NCI-H2171 (cell line): ENCODE results near the gene TFB1M.
"Not testable (repeated sequence)": the region's sequence is repeated elsewhere in the genome, so short reads cannot be mapped to it uniquely, and the experiment has no call there.

Experiments
- DNase-seq: peaks from one replicate; lab custom pipeline; 2025; lab: John Stamatoyannopoulos, UW

TFB1M gene

GRCh38 chr6:155297669-155298068 lies 16.6 kb downstream of the TFB1M start:
- DNase-seq = no peak

- DNase-seq = no peak
Observed at GRCh38 chr6:155292711-155293110, 21.6 kb downstream of the TFB1M start.

GRCh38 chr6:155291291-155291690 lies 23.0 kb downstream of the TFB1M start:
- DNase-seq = no peak

- DNase-seq = no peak
Observed at GRCh38 chr6:155290491-155290890, 23.8 kb downstream of the TFB1M start.

- no peak for DNase-seq
Observed at GRCh38 chr6:155287762-155288161, 26.5 kb downstream of the TFB1M start.

GRCh38 chr6:155284775-155285174 lies 29.5 kb downstream of the TFB1M start:
- DNase-seq = no peak

- no peak for DNase-seq
Observed at GRCh38 chr6:155278319-155279049, 35.8 kb downstream of the TFB1M start.

GRCh38 chr6:155276638-155277037 lies 37.6 kb downstream of the TFB1M start:
- DNase-seq = no peak

- DNase-seq = no peak
Observed at GRCh38 chr6:155275808-155276480, 38.3 kb downstream of the TFB1M start.

- no peak for DNase-seq
Observed at GRCh38 chr6:155274533-155274932, 39.8 kb downstream of the TFB1M start.

- no peak for DNase-seq
Observed at GRCh38 chr6:155274106-155274505, 40.2 kb downstream of the TFB1M start.

GRCh38 chr6:155273431-155273830 lies 40.9 kb downstream of the TFB1M start:
- DNase-seq = no peak

- DNase-seq = no peak
Observed at GRCh38 chr6:155272353-155273232, 41.7 kb downstream of the TFB1M start.

GRCh38 chr6:155271145-155271544 lies 43.1 kb downstream of the TFB1M start:
- DNase-seq = no peak

- DNase-seq = no peak
Observed at GRCh38 chr6:155270561-155271091, 43.7 kb downstream of the TFB1M start.

GRCh38 chr6:155269765-155270164 lies 44.5 kb downstream of the TFB1M start:
- no peak for DNase-seq

GRCh38 chr6:155268088-155268867 lies 46.0 kb downstream of the TFB1M start:
- not testable (repeated sequence) for DNase-seq

GRCh38 chr6:155267411-155267810 lies 46.9 kb downstream of the TFB1M start:
- no peak for DNase-seq

GRCh38 chr6:155265843-155266535 lies 48.3 kb downstream of the TFB1M start:
- DNase-seq = no peak

GRCh38 chr6:155264693-155265320 lies 49.5 kb downstream of the TFB1M start:
- no peak for DNase-seq
